ENCODE measurements around the gene NFS1.
A peak's percentile ranks its signal among the peaks of the same experiment; 100 is the strongest.
"Not testable (repeated sequence)": the region's sequence is repeated elsewhere in the genome, so short reads cannot be mapped to it uniquely, and the experiment has no call there.

NFS1 gene

GRCh38 chr20:35721219-35721618 is 22.1 kb upstream of the NFS1 start:
- CTCF ChIA-PET, result no interaction called here
- H3K36me3 Mint-ChIP-seq, result peaks cover 63% of the 10 kb centered on the region

GRCh38 chr20:35720165-35721123 is 21.3 kb upstream of the NFS1 start:
- H3K36me3 Mint-ChIP-seq, result peaks cover 63% of the 10 kb centered on the region
- CTCF ChIA-PET, result interaction anchor here (0.7 to 0.9 kb wide), 2 partner anchors 11 to 34 kb away, joined by 3 read pairs; no protein-coding TSS in a partner anchor
- no peak for DNase-seq
- no peak overlapping the region for H3K4me3 Mint-ChIP-seq
- peaks cover 34% of the 10 kb centered on the region for H3K4me1 Mint-ChIP-seq
- no peaks in the 10 kb centered on the region for H3K9me3 Mint-ChIP-seq
- H3K27ac Mint-ChIP-seq, result peak overlapping the region; percentile 19
- H3K27me3 Mint-ChIP-seq, result no peaks in the 10 kb centered on the region

More at GRCh38 chr20:35721219-35721618, 22.1 kb upstream of the NFS1 start:
- Mint-ChIP-seq H3K4me3 (no peak overlapping the region), H3K4me1 (peaks cover 30% of the 10 kb centered on the region), H3K27ac (no peak overlapping the region), H3K9me3 (no peaks in the 10 kb centered on the region), H3K27me3 (no peaks in the 10 kb centered on the region)
- no peak for DNase-seq

DNA sequence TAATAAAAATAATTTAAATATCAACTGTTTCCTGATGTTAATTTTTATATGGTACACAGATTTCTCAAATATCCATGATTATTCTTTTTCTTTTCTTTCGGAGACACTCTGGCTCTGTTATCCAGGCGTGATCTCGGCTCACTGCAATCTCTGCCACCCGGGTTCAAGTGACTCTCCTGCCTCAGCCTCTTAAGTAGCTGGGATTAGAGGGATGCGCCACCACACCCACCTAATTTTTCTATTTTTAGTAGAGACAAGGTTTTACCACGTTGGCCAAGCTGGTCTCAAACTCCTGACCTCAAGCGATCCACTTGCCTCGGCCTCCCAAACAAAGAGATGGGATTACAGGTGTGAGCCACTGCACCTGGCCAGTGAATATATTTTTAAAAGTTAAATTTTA is 20.6 kb upstream of the NFS1 start:
- no peaks in the 10 kb centered on the region for H3K9me3 Mint-ChIP-seq
- H3K4me3 Mint-ChIP-seq, result no peak overlapping the region
- DNase-seq, result no peak
- no peak overlapping the region for H3K27ac Mint-ChIP-seq
- no peaks in the 10 kb centered on the region for H3K27me3 Mint-ChIP-seq
- peaks cover 61% of the 10 kb centered on the region for H3K36me3 Mint-ChIP-seq
- H3K4me1 Mint-ChIP-seq, result peaks cover 36% of the 10 kb centered on the region
- CTCF ChIA-PET, result interaction anchor here (0.7 to 0.9 kb wide), 2 partner anchors 12 to 33 kb away, joined by 3 read pairs; no protein-coding TSS in a partner anchor

GRCh38 chr20:35718972-35719635 is 20.0 kb upstream of the NFS1 start:
- DNase-seq, result no peak
- Mint-ChIP-seq H3K4me3 (no peak overlapping the region), H3K27ac (no peak overlapping the region), H3K4me1 (peaks cover 36% of the 10 kb centered on the region), H3K36me3 (peaks cover 60% of the 10 kb centered on the region), H3K9me3 (no peaks in the 10 kb centered on the region), H3K27me3 (no peaks in the 10 kb centered on the region)
- CTCF ChIA-PET, result interaction anchor here (0.7 to 1.1 kb wide), 5 partner anchors 12 to 165 kb away, joined by 3 to 6 read pairs (median 3); no protein-coding TSS in a partner anchor

DNA sequence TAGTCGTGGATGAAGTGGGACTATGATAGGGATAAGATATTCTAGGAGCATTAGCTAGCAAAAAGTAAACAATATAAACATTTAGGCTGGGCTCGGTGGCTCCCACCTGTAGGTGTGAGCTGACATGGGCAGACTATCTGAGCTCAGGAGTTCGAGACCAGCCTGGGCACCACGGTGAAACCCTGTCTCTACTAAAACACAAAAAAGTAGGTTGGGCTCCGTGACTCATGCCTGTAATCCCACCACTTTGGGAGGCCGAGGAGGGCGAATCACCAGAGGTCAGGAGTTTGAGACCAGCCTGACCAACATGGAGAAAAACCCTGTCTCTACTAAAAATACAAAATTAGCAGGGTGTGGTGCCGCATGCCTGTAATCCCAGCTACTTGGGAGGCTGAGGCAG is 19.2 kb upstream of the NFS1 start:
- peaks cover 61% of the 10 kb centered on the region for H3K36me3 Mint-ChIP-seq

DNA sequence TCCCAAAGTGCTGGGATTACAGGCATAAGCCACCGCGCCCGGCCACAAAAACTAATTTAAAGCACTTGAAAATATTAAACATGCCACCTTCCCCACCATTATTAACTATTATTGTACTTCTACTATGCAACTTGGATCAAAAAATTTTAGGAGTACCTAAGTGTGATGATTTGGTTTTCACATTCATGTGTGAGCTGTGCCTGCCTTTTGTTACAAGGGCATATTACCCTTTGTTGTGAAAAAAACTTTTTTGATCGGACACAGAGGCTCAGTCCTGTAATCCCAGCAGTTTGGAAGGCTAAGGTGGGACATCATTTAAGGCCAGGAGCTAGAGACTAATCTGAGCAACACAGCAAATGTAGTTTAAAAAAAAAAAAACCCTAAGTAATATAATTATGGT is 17.2 kb upstream of the NFS1 start:
- DNase-seq, result no peak
- CTCF ChIA-PET, result interaction anchor here (0.7 kb wide), 1 partner anchor 12 kb away, joined by 3 read pairs; no protein-coding TSS in a partner anchor
- Mint-ChIP-seq H3K27ac (peak overlapping the region; percentile 19), H3K36me3 (peaks cover 57% of the 10 kb centered on the region), H3K27me3 (no peaks in the 10 kb centered on the region), H3K4me3 (no peak overlapping the region), H3K9me3 (no peaks in the 10 kb centered on the region), H3K4me1 (peaks cover 43% of the 10 kb centered on the region)

More for the DNA sequence above, 19.2 kb upstream of the NFS1 start:
- H3K27me3 Mint-ChIP-seq, H3K9me3 Mint-ChIP-seq, DNase-seq, H3K4me3 Mint-ChIP-seq, H3K27ac Mint-ChIP-seq: not testable (repeated sequence)
- CTCF ChIA-PET, result interaction anchor here (1.1 kb wide), 2 partner anchors 13 to 166 kb away, joined by 3 to 6 read pairs; no protein-coding TSS in a partner anchor
- H3K4me1 Mint-ChIP-seq, result peaks cover 38% of the 10 kb centered on the region

DNA sequence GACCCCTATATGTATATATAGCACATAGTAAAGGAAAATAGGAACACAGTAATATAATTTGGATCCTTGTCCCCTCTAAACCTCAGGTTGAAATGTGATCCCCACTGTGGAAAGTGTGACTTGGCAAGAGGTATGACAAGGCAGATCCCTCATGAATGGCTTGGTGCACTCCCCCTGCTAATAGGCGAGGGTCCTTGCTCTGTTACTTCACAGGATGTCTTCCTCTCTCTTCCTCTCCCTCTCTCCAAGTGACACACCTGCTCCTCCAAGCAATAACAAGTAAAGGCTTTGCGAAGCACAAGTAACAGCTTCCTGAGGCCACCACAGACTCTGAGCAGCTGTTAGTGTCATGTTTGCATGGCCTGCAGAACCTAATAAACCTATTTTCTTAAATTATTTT is 16.5 kb upstream of the NFS1 start:
- H3K27me3 Mint-ChIP-seq, result no peaks in the 10 kb centered on the region
- H3K4me3 Mint-ChIP-seq, result no peak overlapping the region
- H3K9me3 Mint-ChIP-seq, result no peaks in the 10 kb centered on the region
- peaks cover 58% of the 10 kb centered on the region for H3K36me3 Mint-ChIP-seq
- no peak overlapping the region for H3K27ac Mint-ChIP-seq
- peaks cover 50% of the 10 kb centered on the region for H3K4me1 Mint-ChIP-seq
- CTCF ChIA-PET, result no interaction called here
- DNase-seq, result no peak

- no peak overlapping the region for H3K27ac Mint-ChIP-seq
Measured at GRCh38 chr20:35714127-35714526, 15.0 kb upstream of the NFS1 start.

DNA sequence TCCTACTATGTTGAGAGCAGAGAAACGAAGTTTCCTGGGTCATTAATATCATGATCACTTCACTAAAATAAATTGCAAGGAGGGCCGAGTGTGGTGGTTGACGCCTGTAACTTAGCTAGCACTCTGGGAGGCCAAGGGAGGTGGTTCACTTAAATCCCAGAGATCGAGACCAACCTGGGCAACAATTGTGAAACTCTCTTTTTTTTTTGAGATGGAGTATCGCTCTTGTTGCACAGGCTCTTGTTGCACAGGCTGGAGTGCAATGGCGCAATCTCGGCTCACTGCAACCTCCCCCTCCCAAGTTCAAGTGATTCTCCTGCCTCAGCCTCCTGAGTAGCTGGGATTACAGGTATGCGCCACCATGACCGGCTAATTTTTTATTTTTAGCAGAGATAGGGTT is 14.0 kb upstream of the NFS1 start:
- CTCF ChIA-PET, H3K27ac Mint-ChIP-seq, H3K9me3 Mint-ChIP-seq, H3K27me3 Mint-ChIP-seq, DNase-seq, H3K4me3 Mint-ChIP-seq: not testable (repeated sequence)
- Mint-ChIP-seq H3K36me3 (peaks cover 62% of the 10 kb centered on the region), H3K4me1 (peaks cover 58% of the 10 kb centered on the region)

More at GRCh38 chr20:35714127-35714526, 15.0 kb upstream of the NFS1 start:
- H3K9me3 Mint-ChIP-seq, result no peaks in the 10 kb centered on the region
- H3K36me3 Mint-ChIP-seq, result peaks cover 59% of the 10 kb centered on the region
- peaks cover 57% of the 10 kb centered on the region for H3K4me1 Mint-ChIP-seq
- CTCF ChIA-PET, result no interaction called here
- no peak overlapping the region for H3K4me3 Mint-ChIP-seq
- H3K27me3 Mint-ChIP-seq, result no peaks in the 10 kb centered on the region
- DNase-seq, result no peak

DNA sequence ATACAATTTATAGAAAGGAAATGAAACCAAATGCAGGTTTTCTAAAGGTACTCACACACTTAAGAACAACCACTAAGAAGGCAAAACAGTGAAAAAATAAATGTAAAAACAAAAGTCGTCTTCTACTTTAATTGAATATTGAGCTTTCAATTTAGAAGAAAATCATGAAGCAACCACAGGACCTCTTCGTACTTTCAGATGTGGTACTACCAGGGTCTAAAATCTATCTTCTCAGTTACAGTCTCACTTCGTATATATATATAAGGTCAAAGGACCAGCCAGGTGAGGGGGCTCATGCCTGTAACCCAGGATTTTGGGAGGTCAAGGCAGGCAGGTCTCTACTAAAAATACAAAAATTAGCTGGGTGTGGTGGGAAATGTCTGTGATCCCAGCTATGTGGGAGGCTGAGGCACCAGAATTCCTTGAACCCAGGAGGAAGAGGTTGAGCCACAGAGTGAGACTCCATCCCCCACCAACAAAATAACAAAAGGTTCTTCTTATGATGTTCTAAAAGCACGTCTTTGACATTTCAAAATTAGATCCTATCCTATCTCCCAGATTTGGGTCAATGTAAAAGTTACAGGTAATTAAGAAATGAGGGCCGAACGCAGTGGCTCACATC is 12.5 kb upstream of the NFS1 start:
- Mint-ChIP-seq H3K4me3 (peak overlapping the region; percentile 4), H3K36me3 (peaks cover 58% of the 10 kb centered on the region), H3K27me3 (no peaks in the 10 kb centered on the region), H3K27ac (peak overlapping the region; percentile 79), H3K9me3 (no peaks in the 10 kb centered on the region), H3K4me1 (peaks cover 49% of the 10 kb centered on the region)
- DNase-seq, result no peak
- CTCF ChIA-PET, result interaction anchor here (1.0 to 1.4 kb wide), 4 partner anchors 12 to 171 kb away, joined by 3 to 5 read pairs (median 4); partner anchors contain the start of genes NFS1 and ROMO1

- CTCF ChIA-PET, result interaction anchor here (0.6 to 1.4 kb wide), 5 partner anchors 11 to 172 kb away, joined by 3 to 5 read pairs (median 4); partner anchors contain the start of genes NFS1 and ROMO1
- H3K27me3 Mint-ChIP-seq, result no peaks in the 10 kb centered on the region
- peaks cover 57% of the 10 kb centered on the region for H3K36me3 Mint-ChIP-seq
- no peaks in the 10 kb centered on the region for H3K9me3 Mint-ChIP-seq
- no peak for DNase-seq
- peaks cover 48% of the 10 kb centered on the region for H3K4me1 Mint-ChIP-seq
- no peak overlapping the region for H3K4me3 Mint-ChIP-seq
- H3K27ac Mint-ChIP-seq, result peak overlapping the region; percentile 79
Measured at GRCh38 chr20:35710884-35711587, 11.9 kb upstream of the NFS1 start.

DNA sequence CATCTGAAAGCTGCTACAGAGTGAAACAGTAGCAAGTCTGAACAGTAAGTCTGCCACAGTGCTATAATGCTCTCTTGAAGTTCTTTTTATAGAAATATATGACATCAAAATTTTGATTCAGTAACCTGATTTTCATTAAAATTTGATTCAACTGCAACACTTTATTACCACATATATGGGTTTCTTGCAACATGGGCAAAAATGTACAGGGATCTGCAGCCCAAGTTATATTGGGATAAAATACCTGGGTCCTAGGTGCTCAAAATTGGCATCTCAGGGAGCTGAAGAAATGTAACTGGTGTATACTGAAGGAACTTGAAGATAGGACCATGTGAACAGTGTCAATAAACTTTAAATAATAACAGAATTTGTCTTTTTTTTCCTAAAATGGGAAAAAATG is 10.9 kb upstream of the NFS1 start:
- Mint-ChIP-seq H3K4me1 (peaks cover 41% of the 10 kb centered on the region), H3K36me3 (peaks cover 56% of the 10 kb centered on the region)
- CTCF ChIA-PET, result interaction anchor here (0.6 to 0.9 kb wide), 3 partner anchors 24 to 109 kb away, joined by 3 to 4 read pairs (median 3); no protein-coding TSS in a partner anchor

DNA sequence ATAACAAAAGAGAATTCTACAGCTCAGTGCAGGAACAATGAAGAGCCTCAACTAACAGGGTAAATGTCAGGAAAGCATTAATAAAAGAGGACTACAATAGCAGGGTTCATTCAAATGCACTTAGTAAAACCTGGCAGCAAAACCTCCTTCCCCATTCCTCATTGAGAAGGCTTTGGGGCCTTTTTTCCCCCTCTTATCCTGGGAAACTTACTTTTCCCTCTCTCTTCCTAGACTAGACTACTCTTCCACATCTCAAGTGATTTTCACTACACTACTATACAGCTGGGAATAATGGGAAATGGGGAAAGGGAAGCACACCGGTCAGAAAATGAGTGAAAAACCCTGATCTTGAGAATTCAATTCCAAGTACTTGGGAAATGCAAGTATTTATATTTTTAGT is 10.1 kb upstream of the NFS1 start:
- no peak for DNase-seq

More for the DNA sequence above, 10.9 kb upstream of the NFS1 start:
- DNase-seq, result no peak
- Mint-ChIP-seq H3K27ac (no peak overlapping the region), H3K27me3 (no peaks in the 10 kb centered on the region), H3K9me3 (no peaks in the 10 kb centered on the region), H3K4me3 (no peak overlapping the region)

More for the DNA sequence above, 10.1 kb upstream of the NFS1 start:
- Mint-ChIP-seq H3K27ac (peak overlapping the region; percentile 81), H3K36me3 (peaks cover 62% of the 10 kb centered on the region), H3K4me3 (no peak overlapping the region), H3K9me3 (no peaks in the 10 kb centered on the region), H3K27me3 (no peaks in the 10 kb centered on the region), H3K4me1 (peaks cover 44% of the 10 kb centered on the region)
- CTCF ChIA-PET, result no interaction called here

All from activated naive CD4-positive, alpha-beta T cell treated with anti-CD3 and anti-CD28 coated beads, Interleukin-2, amount 10 ng/mL, durations not matched to agents 7 days and 5 days (primary cell).